Suprapubic skin (tissue), 4 donors: ENCODE measurements around the gene TMEM9B.

ENCODE experiments used
- POLR2A ChIP-seq, 2 donors: fragments of 450-650 bp; IDR thresholded peaks; one replicate each; pipeline ENCODE4 v1.6.1; 2017; ENCODE audit warnings: antibody characterized with exemption in 2 of 2, mild to moderate bottlenecking in 2 of 2, moderate library complexity in 2 of 2
- POLR2AphosphoS5 ChIP-seq, 3 donors: sonication (generic); formaldehyde crosslinking; IDR thresholded peaks; one replicate each; pipeline ENCODE4 v1.6.1; 2017; ENCODE audit warnings: antibody characterized with exemption in 3 of 3
- TF ChIP-seq, protein P1 (sequence below), 2 donors: fragments of 200-600 bp in 1 of 2; fragments of 450-650 bp in 1 of 2; sonication (generic) in 1 of 2; IDR thresholded peaks; one replicate each; pipeline ENCODE4 v1.5.1; 2016 to 2019; ENCODE audit warnings: antibody characterized with exemption in 2 of 2, mild to moderate bottlenecking in 1 of 2, moderate library complexity in 1 of 2

DNA sequence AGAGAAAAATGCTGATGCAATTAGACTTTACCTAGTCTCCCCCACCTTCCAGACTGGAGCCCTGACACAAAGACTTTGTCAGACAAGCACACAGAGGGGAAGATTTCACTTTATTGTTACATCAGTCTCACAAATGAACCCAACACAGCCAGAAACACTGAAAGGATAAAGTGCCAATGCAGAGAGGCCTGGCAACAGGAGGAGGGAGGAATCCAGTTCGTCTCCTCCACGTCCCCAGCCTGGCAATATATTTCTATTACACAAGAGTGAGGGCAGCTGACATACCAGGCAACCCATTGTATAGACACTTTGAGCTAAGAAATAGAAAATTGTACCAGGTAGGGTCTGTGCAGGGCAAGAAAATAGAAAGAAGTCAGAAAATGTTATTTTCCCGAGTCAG, 16.2 kb upstream of the TMEM9B start:
- TF ChIP-seq, protein P1, sequence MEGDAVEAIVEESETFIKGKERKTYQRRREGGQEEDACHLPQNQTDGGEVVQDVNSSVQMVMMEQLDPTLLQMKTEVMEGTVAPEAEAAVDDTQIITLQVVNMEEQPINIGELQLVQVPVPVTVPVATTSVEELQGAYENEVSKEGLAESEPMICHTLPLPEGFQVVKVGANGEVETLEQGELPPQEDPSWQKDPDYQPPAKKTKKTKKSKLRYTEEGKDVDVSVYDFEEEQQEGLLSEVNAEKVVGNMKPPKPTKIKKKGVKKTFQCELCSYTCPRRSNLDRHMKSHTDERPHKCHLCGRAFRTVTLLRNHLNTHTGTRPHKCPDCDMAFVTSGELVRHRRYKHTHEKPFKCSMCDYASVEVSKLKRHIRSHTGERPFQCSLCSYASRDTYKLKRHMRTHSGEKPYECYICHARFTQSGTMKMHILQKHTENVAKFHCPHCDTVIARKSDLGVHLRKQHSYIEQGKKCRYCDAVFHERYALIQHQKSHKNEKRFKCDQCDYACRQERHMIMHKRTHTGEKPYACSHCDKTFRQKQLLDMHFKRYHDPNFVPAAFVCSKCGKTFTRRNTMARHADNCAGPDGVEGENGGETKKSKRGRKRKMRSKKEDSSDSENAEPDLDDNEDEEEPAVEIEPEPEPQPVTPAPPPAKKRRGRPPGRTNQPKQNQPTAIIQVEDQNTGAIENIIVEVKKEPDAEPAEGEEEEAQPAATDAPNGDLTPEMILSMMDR (IDR thresholded peaks at IDR 0.05), result no peak
- TF ChIP-seq POLR2A (IDR thresholded peaks at IDR 0.05) (no peak), POLR2AphosphoS5 (IDR thresholded peaks at IDR 0.05) (no peak)
